Measurements from ENCODE around the gene KIRREL3.
"Not testable (repeated sequence)": the region's sequence is repeated elsewhere in the genome, so short reads cannot be mapped to it uniquely, and the experiment has no call there.

KIRREL3 gene

DNA sequence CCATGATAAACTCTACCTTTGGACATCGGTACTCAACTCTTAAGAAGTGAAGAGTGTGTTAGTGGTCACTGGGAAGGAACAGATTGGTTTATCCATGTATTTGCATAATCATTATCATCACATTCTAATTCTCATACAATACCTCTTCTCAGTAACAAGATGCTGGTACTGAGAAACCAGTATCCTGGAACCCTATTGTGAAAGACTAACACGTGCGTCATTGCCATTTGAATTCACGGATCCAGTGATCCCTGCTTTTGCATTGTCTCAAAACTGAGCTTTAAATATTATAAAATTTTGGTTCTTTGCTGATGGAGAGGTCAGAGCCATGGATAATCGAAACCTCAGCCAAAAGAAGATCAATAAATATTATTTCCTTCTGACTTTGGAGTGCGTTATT lies 35.2 kb downstream of the KIRREL3 start:
- Histone ChIP-seq H3K79me1 (ENCODE audit: low read length) (no peaks in the 10 kb centered on the region), H2BK120ac (ENCODE audit: low read depth, low read length) (no peak overlapping the region), H3K4me1 (ENCODE audit: control insufficient read depth, low read depth, low read length) (no peaks in the 10 kb centered on the region), H3K4me3 (ENCODE audit: low read length) (no peak overlapping the region), H3K36me3 (ENCODE audit: control insufficient read depth, insufficient read depth, low read length) (no peaks in the 10 kb centered on the region), H2AK5ac (ENCODE audit: low read length) (no peak overlapping the region), H3K79me2 (ENCODE audit: control insufficient read depth, insufficient read depth, low read length) (no peaks in the 10 kb centered on the region), H3K27ac (ENCODE audit: low read depth, low read length) (no peak overlapping the region), H4K5ac (ENCODE audit: low read length) (no peak overlapping the region), H2BK5ac (ENCODE audit: low read length) (no peak overlapping the region), H3K27me3 (ENCODE audit: insufficient read depth, low read length, poor library complexity) (no peaks in the 10 kb centered on the region), H3K18ac (ENCODE audit: low read length) (no peak overlapping the region), H4K8ac (ENCODE audit: low read depth, low read length) (no peak overlapping the region), H3K4me2 (ENCODE audit: low read length) (no peak overlapping the region), H3K4ac (ENCODE audit: low read depth, low read length) (no peak overlapping the region), H3K23ac (ENCODE audit: low read length) (no peak overlapping the region), H3K56ac (ENCODE audit: low read length) (no peak overlapping the region), H3K9ac (ENCODE audit: low read length) (no peak overlapping the region), H2BK15ac (replicated peaks; ENCODE audit: low read depth) (no peak overlapping the region)
- no peak for DNase-seq
- WGBS (ENCODE audit: extremely low coverage, insufficient coverage, low lambda C conversion rate) = no CpG with 5 or more reads among the region's 6 CpGs

DNA sequence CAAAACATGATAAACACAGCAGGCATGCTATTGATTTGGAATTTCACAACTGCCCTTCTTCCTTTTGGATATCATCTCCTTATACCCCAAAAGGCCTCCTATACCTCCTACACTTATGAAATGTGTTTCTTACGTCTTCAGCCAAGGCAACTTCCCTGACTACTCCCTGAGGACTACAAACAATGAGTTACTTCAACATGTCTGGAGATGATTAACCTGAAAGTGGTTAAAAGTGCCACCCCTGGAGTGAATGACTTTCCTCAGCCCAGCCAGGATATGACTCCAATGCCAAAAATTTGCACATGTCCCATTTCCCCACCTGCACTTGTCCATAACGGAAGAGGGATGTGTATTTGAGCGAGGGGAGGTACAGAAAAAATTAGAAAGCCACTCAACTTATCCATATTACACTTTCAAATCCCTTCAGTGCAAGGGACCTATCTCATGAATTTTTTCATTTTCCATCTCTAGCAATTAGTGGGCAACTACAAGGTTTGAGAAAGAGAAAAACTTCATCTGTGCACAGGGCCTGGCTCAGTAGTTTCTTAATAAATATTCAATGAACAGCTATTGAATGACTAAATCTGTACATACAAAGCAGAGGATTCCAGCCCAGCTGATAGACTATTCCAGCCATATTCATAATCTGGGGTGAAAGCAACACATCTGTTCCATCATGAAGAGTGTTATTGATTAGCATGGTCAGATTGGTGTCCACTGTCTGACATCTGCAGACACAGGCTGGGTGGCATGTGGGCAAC lies 36.8 kb downstream of the KIRREL3 start:
- Histone ChIP-seq H2BK120ac (ENCODE audit: low read depth, low read length) (no peak overlapping the region), H3K27ac (ENCODE audit: low read depth, low read length) (no peak overlapping the region), H2BK5ac (ENCODE audit: low read length) (no peak overlapping the region), H3K36me3 (ENCODE audit: control insufficient read depth, insufficient read depth, low read length) (no peaks in the 10 kb centered on the region), H3K4me1 (ENCODE audit: control insufficient read depth, low read depth, low read length) (no peaks in the 10 kb centered on the region), H2AK5ac (ENCODE audit: low read length) (no peak overlapping the region), H2BK15ac (replicated peaks; ENCODE audit: low read depth) (no peak overlapping the region), H3K9ac (ENCODE audit: low read length) (no peak overlapping the region), H4K8ac (ENCODE audit: low read depth, low read length) (no peak overlapping the region), H3K56ac (ENCODE audit: low read length) (no peak overlapping the region), H3K18ac (ENCODE audit: low read length) (no peak overlapping the region), H3K23ac (ENCODE audit: low read length) (no peak overlapping the region), H3K4me3 (ENCODE audit: low read length) (no peak overlapping the region), H3K79me2 (ENCODE audit: control insufficient read depth, insufficient read depth, low read length) (no peaks in the 10 kb centered on the region), H4K5ac (ENCODE audit: low read length) (no peak overlapping the region), H3K4ac (ENCODE audit: low read depth, low read length) (no peak overlapping the region), H3K79me1 (ENCODE audit: low read length) (no peaks in the 10 kb centered on the region), H3K27me3 (ENCODE audit: insufficient read depth, low read length, poor library complexity) (no peaks in the 10 kb centered on the region), H3K4me2 (ENCODE audit: low read length) (no peak overlapping the region)
- DNase-seq = no peak
- no CpG with 5 or more reads among the region's 3 CpGs for whole genome bisulfite sequencing (ENCODE audit: extremely low coverage, insufficient coverage, low lambda C conversion rate)

GRCh38 chr11:126963115-126963514 lies 37.5 kb downstream of the KIRREL3 start:
- Histone ChIP-seq H2BK5ac (ENCODE audit: low read length) (no peak overlapping the region), H4K5ac (ENCODE audit: low read length) (no peak overlapping the region), H3K79me2 (ENCODE audit: control insufficient read depth, insufficient read depth, low read length) (no peaks in the 10 kb centered on the region), H3K27me3 (ENCODE audit: insufficient read depth, low read length, poor library complexity) (no peaks in the 10 kb centered on the region), H2AK5ac (ENCODE audit: low read length) (no peak overlapping the region), H2BK15ac (replicated peaks; ENCODE audit: low read depth) (no peak overlapping the region), H3K4me3 (ENCODE audit: low read length) (no peak overlapping the region), H3K79me1 (ENCODE audit: low read length) (no peaks in the 10 kb centered on the region), H3K4ac (ENCODE audit: low read depth, low read length) (no peak overlapping the region), H3K56ac (ENCODE audit: low read length) (no peak overlapping the region), H3K4me2 (ENCODE audit: low read length) (no peak overlapping the region), H3K18ac (ENCODE audit: low read length) (no peak overlapping the region), H3K27ac (ENCODE audit: low read depth, low read length) (no peak overlapping the region), H3K9ac (ENCODE audit: low read length) (no peak overlapping the region), H4K8ac (ENCODE audit: low read depth, low read length) (no peak overlapping the region), H3K23ac (ENCODE audit: low read length) (no peak overlapping the region), H3K4me1 (ENCODE audit: control insufficient read depth, low read depth, low read length) (no peaks in the 10 kb centered on the region), H3K36me3 (ENCODE audit: control insufficient read depth, insufficient read depth, low read length) (no peaks in the 10 kb centered on the region), H2BK120ac (ENCODE audit: low read depth, low read length) (no peak overlapping the region)
- DNase-seq = no peak
- WGBS (ENCODE audit: extremely low coverage, insufficient coverage, low lambda C conversion rate) = no CpG with 5 or more reads among the region's 1 CpG

GRCh38 chr11:126959700-126960099 lies 40.9 kb downstream of the KIRREL3 start:
- no peak overlapping the region for H4K8ac ChIP-seq (ENCODE audit: low read depth, low read length)
- H2BK5ac ChIP-seq (ENCODE audit: low read length) = no peak overlapping the region
- H2AK5ac ChIP-seq (ENCODE audit: low read length) = no peak overlapping the region
- no peak overlapping the region for H3K4me3 ChIP-seq (ENCODE audit: low read length)
- no peaks in the 10 kb centered on the region for H3K79me1 ChIP-seq (ENCODE audit: low read length)
- WGBS (ENCODE audit: extremely low coverage, insufficient coverage, low lambda C conversion rate) = no CpG with 5 or more reads among the region's 4 CpGs
- no peaks in the 10 kb centered on the region for H3K27me3 ChIP-seq (ENCODE audit: insufficient read depth, low read length, poor library complexity)
- no peak overlapping the region for H2BK15ac ChIP-seq (replicated peaks; ENCODE audit: low read depth)
- H2BK120ac ChIP-seq (ENCODE audit: low read depth, low read length) = no peak overlapping the region
- DNase-seq = no peak
- H3K4me2 ChIP-seq (ENCODE audit: low read length) = no peak overlapping the region
- no peak overlapping the region for H3K56ac ChIP-seq (ENCODE audit: low read length)
- H3K79me2 ChIP-seq (ENCODE audit: control insufficient read depth, insufficient read depth, low read length) = no peaks in the 10 kb centered on the region
- H3K36me3 ChIP-seq (ENCODE audit: control insufficient read depth, insufficient read depth, low read length) = no peaks in the 10 kb centered on the region
- no peaks in the 10 kb centered on the region for H3K4me1 ChIP-seq (ENCODE audit: control insufficient read depth, low read depth, low read length)
- H3K23ac ChIP-seq (ENCODE audit: low read length) = no peak overlapping the region
- H3K27ac ChIP-seq (ENCODE audit: low read depth, low read length) = no peak overlapping the region
- H3K9ac ChIP-seq (ENCODE audit: low read length) = no peak overlapping the region
- H3K18ac ChIP-seq (ENCODE audit: low read length) = no peak overlapping the region
- no peak overlapping the region for H3K4ac ChIP-seq (ENCODE audit: low read depth, low read length)
- H4K5ac ChIP-seq (ENCODE audit: low read length) = no peak overlapping the region

DNA sequence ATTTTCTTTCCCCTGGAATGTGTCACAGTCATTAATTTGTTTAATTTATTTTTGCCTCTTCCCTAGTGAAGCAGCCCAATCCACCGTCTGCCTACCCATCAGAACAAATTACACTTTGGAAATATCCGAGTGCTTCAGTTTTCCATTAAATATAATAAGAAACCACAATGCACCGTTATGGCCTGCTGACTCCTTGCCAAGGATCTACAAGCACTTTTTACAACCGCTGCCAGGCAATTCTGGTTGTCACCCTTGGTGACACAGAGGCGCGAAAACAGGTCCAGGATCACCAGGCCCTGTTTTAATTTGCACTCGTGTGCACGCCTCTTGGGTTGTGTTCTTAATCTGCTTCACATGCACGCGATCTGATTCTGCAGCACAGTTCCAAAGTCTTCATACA lies 43.9 kb downstream of the KIRREL3 start:
- no peak overlapping the region for H3K23ac ChIP-seq (ENCODE audit: low read length)
- no peak overlapping the region for H2BK15ac ChIP-seq (replicated peaks; ENCODE audit: low read depth)
- H3K18ac ChIP-seq (ENCODE audit: low read length) = no peak overlapping the region
- DNase-seq = no peak
- no peaks in the 10 kb centered on the region for H3K79me2 ChIP-seq (ENCODE audit: control insufficient read depth, insufficient read depth, low read length)
- H4K8ac ChIP-seq (ENCODE audit: low read depth, low read length) = no peak overlapping the region
- no peaks in the 10 kb centered on the region for H3K36me3 ChIP-seq (ENCODE audit: control insufficient read depth, insufficient read depth, low read length)
- H3K56ac ChIP-seq (ENCODE audit: low read length) = no peak overlapping the region
- WGBS (ENCODE audit: extremely low coverage, insufficient coverage, low lambda C conversion rate) = no CpG with 5 or more reads among the region's 10 CpGs
- H2AK5ac ChIP-seq (ENCODE audit: low read length) = no peak overlapping the region
- no peak overlapping the region for H4K5ac ChIP-seq (ENCODE audit: low read length)
- no peak overlapping the region for H2BK5ac ChIP-seq (ENCODE audit: low read length)
- H3K4me1 ChIP-seq (ENCODE audit: control insufficient read depth, low read depth, low read length) = no peaks in the 10 kb centered on the region
- H3K79me1 ChIP-seq (ENCODE audit: low read length) = no peaks in the 10 kb centered on the region
- H3K4ac ChIP-seq (ENCODE audit: low read depth, low read length) = no peak overlapping the region
- H3K4me2 ChIP-seq (ENCODE audit: low read length) = no peak overlapping the region
- no peaks in the 10 kb centered on the region for H3K27me3 ChIP-seq (ENCODE audit: insufficient read depth, low read length, poor library complexity)
- H3K4me3 ChIP-seq (ENCODE audit: low read length) = no peak overlapping the region
- no peak overlapping the region for H2BK120ac ChIP-seq (ENCODE audit: low read depth, low read length)
- no peak overlapping the region for H3K27ac ChIP-seq (ENCODE audit: low read depth, low read length)
- H3K9ac ChIP-seq (ENCODE audit: low read length) = no peak overlapping the region

DNA sequence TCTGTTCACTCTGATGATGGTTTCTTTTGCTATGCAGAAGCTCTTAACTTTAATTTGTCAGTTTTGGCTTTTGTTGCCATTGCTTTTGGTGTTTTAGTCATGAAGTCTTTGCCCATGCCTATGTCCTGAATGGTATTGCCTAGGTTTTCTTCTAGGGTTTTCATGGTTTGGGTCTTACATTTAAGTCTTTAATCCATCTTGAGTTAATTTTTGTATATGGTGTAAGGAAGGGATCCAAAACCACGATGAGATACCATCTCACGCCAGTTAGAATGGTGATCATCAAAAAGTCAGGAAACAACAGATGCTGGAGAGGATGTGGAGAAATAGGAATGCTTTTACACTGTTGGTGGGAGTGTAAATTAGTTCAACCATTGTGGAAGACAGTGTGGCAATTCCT lies 48.0 kb downstream of the KIRREL3 start:
- H3K27ac ChIP-seq (ENCODE audit: low read depth, low read length); H3K23ac ChIP-seq (ENCODE audit: low read length); DNase-seq; H3K4me3 ChIP-seq (ENCODE audit: low read length); H3K79me1 ChIP-seq (ENCODE audit: low read length); H3K4me1 ChIP-seq (ENCODE audit: control insufficient read depth, low read depth, low read length); H3K9ac ChIP-seq (ENCODE audit: low read length); H2BK5ac ChIP-seq (ENCODE audit: low read length); H2AK5ac ChIP-seq (ENCODE audit: low read length); H3K4me2 ChIP-seq (ENCODE audit: low read length); H3K56ac ChIP-seq (ENCODE audit: low read length); H3K4ac ChIP-seq (ENCODE audit: low read depth, low read length); H3K36me3 ChIP-seq (ENCODE audit: control insufficient read depth, insufficient read depth, low read length); H4K8ac ChIP-seq (ENCODE audit: low read depth, low read length); H4K5ac ChIP-seq (ENCODE audit: low read length); H2BK120ac ChIP-seq (ENCODE audit: low read depth, low read length); H2BK15ac ChIP-seq (replicated peaks; ENCODE audit: low read depth); H3K79me2 ChIP-seq (ENCODE audit: control insufficient read depth, insufficient read depth, low read length); H3K18ac ChIP-seq (ENCODE audit: low read length); H3K27me3 ChIP-seq (ENCODE audit: insufficient read depth, low read length, poor library complexity): not testable (repeated sequence)
- no CpG with 5 or more reads among the region's 2 CpGs for WGBS (ENCODE audit: extremely low coverage, insufficient coverage, low lambda C conversion rate)
